Measurements from ENCODE around the gene TRPV4.

GRCh38 chr12:109864916-109865315, 31.7 kb upstream of the TRPV4 start:
- TF ChIP-seq CTCF (IDR thresholded peaks at IDR 0.05) = no peak
- TF ChIP-seq POLR2A (IDR thresholded peaks at IDR 0.05) = no peak

Data from testis (tissue), 2 donors.